A549 (cell line): ENCODE data around the gene ACSS3.

ENCODE experiments used
- PBX3 ChIP-seq: IDR thresholded peaks from 2 replicates; pipeline ENCODE4 v1.6.1; 2012
- TP53 ChIP-seq: fragments of 250-450 bp; sonication (Bioruptor Pico); IDR thresholded peaks from 2 replicates; pipeline ENCODE4 v1.5.0; 2021; ENCODE audit warnings: mild to moderate bottlenecking, moderate library complexity

GRCh38 chr12:81095501-81096232 is 17.8 kb downstream of the ACSS3 start:
- no peak for TF ChIP-seq TP53 (CRISPR knock-in tag)
- no peak for TF ChIP-seq PBX3
